ENCODE results near the gene OSBPL1A.

Gene OSBPL1A

DNA sequence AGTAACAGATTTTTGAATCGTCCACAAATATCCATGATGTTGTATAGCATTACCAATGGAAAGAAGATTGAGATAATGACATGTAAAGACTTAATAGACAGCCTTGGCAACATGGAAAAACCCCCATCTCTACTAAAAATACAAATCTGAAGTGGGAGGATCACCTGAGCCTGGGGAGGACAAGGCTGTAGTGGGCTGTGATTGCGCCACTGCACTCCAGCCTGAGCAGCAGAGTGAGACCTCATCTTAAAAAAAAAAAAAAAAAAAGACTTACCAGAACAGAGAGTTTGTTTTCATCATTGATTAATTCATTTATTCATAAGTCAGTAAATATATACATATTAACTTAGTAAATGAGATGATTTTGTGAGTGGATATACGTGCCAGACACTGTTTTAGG is 7.0 kb upstream of the OSBPL1A start:
- Histone ChIP-seq H3K9ac (ENCODE audit: low read length) (no peak overlapping the region), H3F3A (ENCODE audit: insufficient read depth) (no peaks in the 10 kb centered on the region), H4K20me1 (ENCODE audit: low read depth, low read length) (no peaks in the 10 kb centered on the region), H2AFZ (ENCODE audit: low read depth, low read length, severe bottlenecking) (no peak overlapping the region), H3K9me3 (ENCODE audit: insufficient read depth, low read length) (no peaks in the 10 kb centered on the region), H3K36me3 (ENCODE audit: low read length) (no peaks in the 10 kb centered on the region), H3K27me3 (ENCODE audit: low read length) (no peaks in the 10 kb centered on the region), H3K9me2 (replicated peaks; ENCODE audit: insufficient read depth, low read length) (no peaks in the 10 kb centered on the region), H3K4me3 (ENCODE audit: insufficient read depth, low read length, poor library complexity, severe bottlenecking) (no peak overlapping the region), H3K27ac (ENCODE audit: low read depth, low read length) (no peak overlapping the region), H3K4me2 (ENCODE audit: low read depth, low read length, poor library complexity, severe bottlenecking) (no peak overlapping the region), H3K79me2 (ENCODE audit: insufficient read depth, low read length) (no peaks in the 10 kb centered on the region)
- TF ChIP-seq, protein P1, sequence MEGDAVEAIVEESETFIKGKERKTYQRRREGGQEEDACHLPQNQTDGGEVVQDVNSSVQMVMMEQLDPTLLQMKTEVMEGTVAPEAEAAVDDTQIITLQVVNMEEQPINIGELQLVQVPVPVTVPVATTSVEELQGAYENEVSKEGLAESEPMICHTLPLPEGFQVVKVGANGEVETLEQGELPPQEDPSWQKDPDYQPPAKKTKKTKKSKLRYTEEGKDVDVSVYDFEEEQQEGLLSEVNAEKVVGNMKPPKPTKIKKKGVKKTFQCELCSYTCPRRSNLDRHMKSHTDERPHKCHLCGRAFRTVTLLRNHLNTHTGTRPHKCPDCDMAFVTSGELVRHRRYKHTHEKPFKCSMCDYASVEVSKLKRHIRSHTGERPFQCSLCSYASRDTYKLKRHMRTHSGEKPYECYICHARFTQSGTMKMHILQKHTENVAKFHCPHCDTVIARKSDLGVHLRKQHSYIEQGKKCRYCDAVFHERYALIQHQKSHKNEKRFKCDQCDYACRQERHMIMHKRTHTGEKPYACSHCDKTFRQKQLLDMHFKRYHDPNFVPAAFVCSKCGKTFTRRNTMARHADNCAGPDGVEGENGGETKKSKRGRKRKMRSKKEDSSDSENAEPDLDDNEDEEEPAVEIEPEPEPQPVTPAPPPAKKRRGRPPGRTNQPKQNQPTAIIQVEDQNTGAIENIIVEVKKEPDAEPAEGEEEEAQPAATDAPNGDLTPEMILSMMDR (IDR thresholded peaks at IDR 0.05; ENCODE audit: insufficient read depth, low read length, poor library complexity, severe bottlenecking) = no peak
- TF ChIP-seq EZH2phosphoT487 (conservative IDR thresholded peaks at IDR 0.05; ENCODE audit: low read length) = no peak

DNA sequence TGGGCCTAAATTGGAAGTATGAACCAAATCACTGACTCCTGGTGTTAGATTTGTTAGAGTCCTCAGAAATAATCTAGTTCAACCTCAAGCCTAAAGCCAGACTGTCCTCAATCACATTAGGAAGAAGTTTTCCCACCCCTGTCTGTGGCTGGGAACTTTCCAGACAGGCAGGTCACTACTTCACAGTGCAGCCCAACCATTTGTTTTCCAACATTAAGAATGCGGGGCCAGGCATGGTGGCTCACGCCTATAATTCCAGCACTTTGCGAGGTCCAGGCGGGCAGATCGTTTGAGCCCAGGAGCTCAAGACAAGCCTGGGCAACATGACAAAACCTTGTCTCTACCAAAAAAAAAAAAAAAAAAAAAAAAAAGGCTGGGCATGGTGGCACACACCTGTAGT is 5.5 kb upstream of the OSBPL1A start:
- no peaks in the 10 kb centered on the region for H3K9me3 ChIP-seq (ENCODE audit: insufficient read depth, low read length)
- H3K4me2 ChIP-seq (ENCODE audit: low read depth, low read length, poor library complexity, severe bottlenecking) = no peak overlapping the region
- no peak overlapping the region for H3K4me3 ChIP-seq (ENCODE audit: insufficient read depth, low read length, poor library complexity, severe bottlenecking)
- H2AFZ ChIP-seq (ENCODE audit: low read depth, low read length, severe bottlenecking) = no peak overlapping the region
- no peaks in the 10 kb centered on the region for H3K9me2 ChIP-seq (replicated peaks; ENCODE audit: insufficient read depth, low read length)
- no peak overlapping the region for H3K9ac ChIP-seq (ENCODE audit: low read length)
- H4K20me1 ChIP-seq (ENCODE audit: low read depth, low read length) = no peaks in the 10 kb centered on the region
- H3K79me2 ChIP-seq (ENCODE audit: insufficient read depth, low read length) = no peaks in the 10 kb centered on the region
- no peaks in the 10 kb centered on the region for H3K27me3 ChIP-seq (ENCODE audit: low read length)
- H3F3A ChIP-seq (ENCODE audit: insufficient read depth) = no peaks in the 10 kb centered on the region
- no peak for TF ChIP-seq EZH2phosphoT487 (conservative IDR thresholded peaks at IDR 0.05; ENCODE audit: low read length)
- TF ChIP-seq, protein P1 (IDR thresholded peaks at IDR 0.05; ENCODE audit: insufficient read depth, low read length, poor library complexity, severe bottlenecking) = no peak
- H3K27ac ChIP-seq (ENCODE audit: low read depth, low read length) = no peak overlapping the region
- H3K36me3 ChIP-seq (ENCODE audit: low read length) = no peaks in the 10 kb centered on the region

DNA sequence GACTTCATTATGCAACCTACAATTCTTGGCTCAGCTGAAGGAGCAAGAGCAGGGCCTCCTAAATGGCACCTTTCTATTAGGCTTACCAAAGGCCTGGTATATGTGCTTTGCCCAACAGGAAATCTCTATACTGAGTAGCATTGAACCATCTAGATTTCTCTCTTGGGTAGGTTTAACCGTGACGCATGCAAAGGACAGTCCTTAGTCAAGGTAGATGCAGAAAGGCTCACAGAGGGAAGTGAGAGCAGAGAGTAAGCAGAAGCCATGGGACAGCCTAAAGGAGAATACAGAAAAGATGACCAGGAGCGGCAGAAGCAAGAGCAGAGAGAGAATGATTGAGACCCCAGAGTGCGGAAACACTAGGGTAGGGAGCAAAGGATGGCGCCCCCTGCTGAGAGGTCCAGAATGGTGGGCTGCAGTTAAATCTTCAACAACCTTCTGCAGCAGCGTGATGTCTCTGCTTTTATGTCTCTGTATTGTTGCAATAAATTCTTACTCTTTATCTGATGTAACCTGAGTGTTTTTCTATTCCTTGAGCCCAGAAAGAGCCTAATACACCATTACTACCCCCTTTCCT is 4.7 kb upstream of the OSBPL1A start:
- no peaks in the 10 kb centered on the region for H3K9me3 ChIP-seq (ENCODE audit: insufficient read depth, low read length)
- H4K20me1 ChIP-seq (ENCODE audit: low read depth, low read length) = no peaks in the 10 kb centered on the region
- H3F3A ChIP-seq (ENCODE audit: insufficient read depth) = no peaks in the 10 kb centered on the region
- H3K27me3 ChIP-seq (ENCODE audit: low read length) = no peaks in the 10 kb centered on the region
- no peaks in the 10 kb centered on the region for H3K79me2 ChIP-seq (ENCODE audit: insufficient read depth, low read length)
- H3K4me2 ChIP-seq (ENCODE audit: low read depth, low read length, poor library complexity, severe bottlenecking) = no peak overlapping the region
- H2AFZ ChIP-seq (ENCODE audit: low read depth, low read length, severe bottlenecking) = no peak overlapping the region
- no peak overlapping the region for H3K4me3 ChIP-seq (ENCODE audit: insufficient read depth, low read length, poor library complexity, severe bottlenecking)
- TF ChIP-seq, protein P1 (IDR thresholded peaks at IDR 0.05; ENCODE audit: insufficient read depth, low read length, poor library complexity, severe bottlenecking) = peak; percentile 37
- no peak for TF ChIP-seq EZH2phosphoT487 (conservative IDR thresholded peaks at IDR 0.05; ENCODE audit: low read length)
- no peak overlapping the region for H3K9ac ChIP-seq (ENCODE audit: low read length)
- no peaks in the 10 kb centered on the region for H3K9me2 ChIP-seq (replicated peaks; ENCODE audit: insufficient read depth, low read length)
- H3K36me3 ChIP-seq (ENCODE audit: low read length) = no peaks in the 10 kb centered on the region
- no peak overlapping the region for H3K27ac ChIP-seq (ENCODE audit: low read depth, low read length)

All from SU-DHL-6 (cell line).